Heart left ventricle (tissue), 13 donors: ENCODE data around the gene PEX10.

ENCODE experiments used
- CTCF ChIP-seq, 12 donors: fragments of 200-600 bp; sonication (generic) in 4 of 12; IDR thresholded peaks; one replicate each; pipeline versions ENCODE4 v1.5.0 to v1.8.0; 2018 to 2022; ENCODE audit warnings: antibody characterized with exemption in 12 of 12, mild to moderate bottlenecking in 5 of 12
- POLR2A ChIP-seq, 2 donors: fragments of 450-650 bp; IDR thresholded peaks; one replicate each; pipeline ENCODE4 v1.6.1; 2017; ENCODE audit warnings: antibody characterized with exemption in 2 of 2, mild to moderate bottlenecking in 2 of 2, moderate library complexity in 2 of 2
- donor health status: ischemic (EF 13 %, LVEDD 7.1; RV severe dilation, severe dysfunction).
- donor health status: DM: no; HTN: yes; CAD: no.
- donor health status: DM: no; HTN: no; CAD: no.
- donor health status: ischemic (EF 25% LVEDD 6.9; RV normal size, moderate dysfunction).
- donor health status: ischemic (EF 25% LVEDD 5.7; RV mildly dilated, moderate dysfunction).
- donor health status: ischemic (EF 35%, LVEDD 5.7; RV mildly dilated, moderate dysfunction).
- donor health status: nonischemic (EF 11% LVEDD 7.7; RV severe dilation, severe dysfunction).
- donor health status: DM: yes; HTN: yes; CAD: no.
- donor health status: PGD.
- donor health status: ischemic (EF 29% LVEDD 5.4; RV normal size, mild dysfunction).
- donor health status: nonischemic (EF 23%, LVEDD 6.1; RV moderate dilation, normal function).

GRCh38 chr1:2395245-2395644 lies 17.1 kb downstream of the PEX10 start:
- no peak for TF ChIP-seq CTCF (IDR thresholded peaks at IDR 0.05)
- TF ChIP-seq POLR2A (IDR thresholded peaks at IDR 0.05): no peak
